Keratinocyte (primary cell): Measurements from ENCODE around the gene NOL11. TPM values are rescaled to one million over a fixed set of nuclear protein-coding genes. Genes with fewer than 3 reads are reported as not detected.
"Not testable (repeated sequence)": the region's sequence is repeated elsewhere in the genome, so short reads cannot be mapped to it uniquely, and the experiment has no call there.

Experiments
- DNase-seq: peaks from one replicate; pipeline ENCODE4 v3.0.0-alpha.2; 2011; ENCODE audit warnings: low read depth, missing footprints, low spot score
- FAIRE-seq: peaks from 2 replicates; lab custom pipeline; 2011; peaks lifted over from hg19 to GRCh38; lab: Jason Lieb, UNC
- H2AFZ ChIP-seq: 2 replicates; pipeline ENCODE4 v1.6.0; 2012; ENCODE audit warnings: low read length, control low read depth, inconsistent platforms; ENCODE audit not compliant: control insufficient read depth
- H3K27ac ChIP-seq: 2 replicates; pipeline ENCODE4 v1.5.1; 2011; ENCODE audit warnings: low read length; ENCODE audit not compliant: control insufficient read depth, insufficient read depth
- H3K27me3 ChIP-seq: 3 replicates; pipeline ENCODE4 v1.6.0; 2011; ENCODE audit warnings: low read length; ENCODE audit not compliant: control insufficient read depth, insufficient read depth; ENCODE audit errors: extremely low read depth
- H3K36me3 ChIP-seq, 2 experiments: 2 replicates in 1 of 2; 3 replicates in 1 of 2; pipeline ENCODE4 v1.5.1; 2011; ENCODE audit warnings: low read length in 2 of 2, mild to moderate bottlenecking in 1 of 2; ENCODE audit not compliant: control insufficient read depth in 2 of 2, insufficient read depth in 2 of 2; ENCODE audit errors: extremely low read depth in 1 of 2
- H3K4me1 ChIP-seq: 3 replicates; pipeline ENCODE4 v1.5.1; 2011; ENCODE audit warnings: low read length; ENCODE audit not compliant: control insufficient read depth, insufficient read depth; ENCODE audit errors: extremely low read depth
- H3K4me2 ChIP-seq: 3 replicates; pipeline ENCODE4 v1.6.0; 2011; ENCODE audit warnings: low read depth, low read length; ENCODE audit not compliant: control insufficient read depth, insufficient read depth; ENCODE audit errors: extremely low read depth
- H3K4me3 ChIP-seq, 3 experiments: fragments of 200-600 bp in 1 of 3; sonication (generic) in 1 of 3; 2 replicates in 2 of 3; 3 replicates in 1 of 3; pipeline ENCODE4 v1.5.1; 2011 to 2016; ENCODE audit warnings: low read length in 3 of 3, mild to moderate bottlenecking in 3 of 3, control low read depth in 2 of 3, inconsistent platforms in 1 of 3, low read depth in 1 of 3, mixed read lengths in 1 of 3, mixed run types in 1 of 3, moderate library complexity in 1 of 3; ENCODE audit not compliant: control insufficient read depth in 2 of 3, insufficient read depth in 2 of 3; ENCODE audit errors: extremely low read depth in 1 of 3
- H3K79me2 ChIP-seq: 2 replicates; pipeline ENCODE4 v1.6.0; 2012; ENCODE audit warnings: low read length; ENCODE audit not compliant: control insufficient read depth, insufficient read depth
- H3K9ac ChIP-seq: 3 replicates; pipeline ENCODE4 v1.6.0; 2011; ENCODE audit warnings: low read length; ENCODE audit not compliant: control insufficient read depth, insufficient read depth; ENCODE audit errors: extremely low read depth
- H3K9me1 ChIP-seq: 3 replicates; pipeline ENCODE4 v1.6.0; 2011; ENCODE audit warnings: low read length; ENCODE audit not compliant: control insufficient read depth, insufficient read depth; ENCODE audit errors: extremely low read depth
- H3K9me3 ChIP-seq: 2 replicates; pipeline ENCODE4 v1.5.1; 2012; ENCODE audit warnings: low read depth, low read length; ENCODE audit not compliant: control insufficient read depth
- H4K20me1 ChIP-seq: 3 replicates; pipeline ENCODE4 v1.6.0; 2011; ENCODE audit warnings: low read length; ENCODE audit not compliant: control insufficient read depth, insufficient read depth; ENCODE audit errors: extremely low read depth
- EZH2 ChIP-seq: IDR thresholded peaks from one replicate; pipeline ENCODE4 v1.6.1; 2012; ENCODE audit warnings: inconsistent platforms, mild to moderate bottlenecking, low read length, moderate library complexity
- dilution Hi-C: fragments of 300-500 bp; cut with MboI; formaldehyde crosslinking; loops from one replicate; pipeline ENCODE4 v1.7.0; 2020; ENCODE audit warnings: low sequenced_read_pairs; ENCODE audit not compliant: extremely low pct_ligation_motif_present
- polyA plus RNA-seq, 5 experiments: library from polyadenylated mRNA; depleted of rRNA in 3 of 5; stranded (reverse) in 3 of 5; stranded (forward) in 1 of 5; unstranded in 1 of 5; fragments of >200 nt; gene quantifications; 1 replicate in 1 of 5; 2 replicates in 3 of 5; 3 replicates in 1 of 5; pipeline versions ENCODE4 v1.2.1 to v1.2.3, GENCODE V29; 2011 to 2012; ENCODE audit warnings: missing spikeins in 2 of 5, low read depth in 1 of 5, low replicate concordance in 1 of 5
- TF ChIP-seq, protein P1 (sequence below), 3 experiments: IDR thresholded peaks in 1 of 3; conservative IDR thresholded peaks in 1 of 3; optimal IDR thresholded peaks in 1 of 3; 2 replicates in 2 of 3; 3 replicates in 1 of 3; pipeline versions ENCODE3 to v1.5.1; 2011; ENCODE audit warnings: low read length in 3 of 3, mild to moderate bottlenecking in 3 of 3, moderate library complexity in 2 of 3, control low read depth in 1 of 3, inconsistent platforms in 1 of 3; ENCODE audit not compliant: insufficient read depth in 2 of 3; ENCODE audit errors: extremely low read depth in 1 of 3

Gene NOL11
- polyA plus RNA-seq, 1 donor (not counting 4 experiments of a cell fraction or from before 2014, with no cell fraction given) = 63.0 TPM

DNA sequence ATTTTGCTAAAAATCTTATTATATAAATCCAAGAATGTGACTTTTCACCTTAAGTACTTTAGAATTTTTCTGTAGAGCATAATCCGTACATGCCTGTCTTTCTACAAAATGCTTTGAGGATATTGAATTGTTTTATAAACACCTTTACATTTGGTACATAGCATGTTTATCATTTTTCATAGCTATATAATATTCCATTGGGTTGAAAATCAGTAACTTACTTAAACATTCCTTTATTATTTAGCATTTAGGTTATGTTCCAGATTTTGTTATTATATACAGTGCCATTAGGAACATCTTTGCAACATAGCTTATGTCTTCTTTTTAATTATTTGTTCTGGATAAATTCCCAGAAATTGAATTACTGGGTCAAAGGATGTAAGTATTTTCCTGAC is 17.0 kb upstream of the NOL11 start:
- no peak overlapping the region for H3K9ac ChIP-seq
- dilution Hi-C loops = no loop called here
- no peaks in the 10 kb centered on the region for H3K79me2 ChIP-seq
- no peak overlapping the region for H3K4me3 ChIP-seq
- H3K36me3 ChIP-seq = no peaks in the 10 kb centered on the region
- H3K4me2 ChIP-seq = no peak overlapping the region
- H3K27me3 ChIP-seq = no peaks in the 10 kb centered on the region
- H4K20me1 ChIP-seq = no peaks in the 10 kb centered on the region
- H2AFZ ChIP-seq = no peak overlapping the region
- no peak for FAIRE-seq
- TF ChIP-seq, protein P1, sequence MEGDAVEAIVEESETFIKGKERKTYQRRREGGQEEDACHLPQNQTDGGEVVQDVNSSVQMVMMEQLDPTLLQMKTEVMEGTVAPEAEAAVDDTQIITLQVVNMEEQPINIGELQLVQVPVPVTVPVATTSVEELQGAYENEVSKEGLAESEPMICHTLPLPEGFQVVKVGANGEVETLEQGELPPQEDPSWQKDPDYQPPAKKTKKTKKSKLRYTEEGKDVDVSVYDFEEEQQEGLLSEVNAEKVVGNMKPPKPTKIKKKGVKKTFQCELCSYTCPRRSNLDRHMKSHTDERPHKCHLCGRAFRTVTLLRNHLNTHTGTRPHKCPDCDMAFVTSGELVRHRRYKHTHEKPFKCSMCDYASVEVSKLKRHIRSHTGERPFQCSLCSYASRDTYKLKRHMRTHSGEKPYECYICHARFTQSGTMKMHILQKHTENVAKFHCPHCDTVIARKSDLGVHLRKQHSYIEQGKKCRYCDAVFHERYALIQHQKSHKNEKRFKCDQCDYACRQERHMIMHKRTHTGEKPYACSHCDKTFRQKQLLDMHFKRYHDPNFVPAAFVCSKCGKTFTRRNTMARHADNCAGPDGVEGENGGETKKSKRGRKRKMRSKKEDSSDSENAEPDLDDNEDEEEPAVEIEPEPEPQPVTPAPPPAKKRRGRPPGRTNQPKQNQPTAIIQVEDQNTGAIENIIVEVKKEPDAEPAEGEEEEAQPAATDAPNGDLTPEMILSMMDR (optimal IDR thresholded peaks at IDR 0.05 in 1 of 3, IDR thresholded peaks at IDR 0.05 in 1 of 3, conservative IDR thresholded peaks at IDR 0.05 in 1 of 3; ENCODE audit: extremely low read depth in 1 of 3, insufficient read depth in 2 of 3, low read length in 3 of 3) = no peak
- no peak for TF ChIP-seq EZH2
- H3K27ac ChIP-seq = no peak overlapping the region
- DNase-seq = no peak
- H3K9me1 ChIP-seq = no peaks in the 10 kb centered on the region
- H3K4me1 ChIP-seq = no peaks in the 10 kb centered on the region
- H3K9me3 ChIP-seq = no peaks in the 10 kb centered on the region

DNA sequence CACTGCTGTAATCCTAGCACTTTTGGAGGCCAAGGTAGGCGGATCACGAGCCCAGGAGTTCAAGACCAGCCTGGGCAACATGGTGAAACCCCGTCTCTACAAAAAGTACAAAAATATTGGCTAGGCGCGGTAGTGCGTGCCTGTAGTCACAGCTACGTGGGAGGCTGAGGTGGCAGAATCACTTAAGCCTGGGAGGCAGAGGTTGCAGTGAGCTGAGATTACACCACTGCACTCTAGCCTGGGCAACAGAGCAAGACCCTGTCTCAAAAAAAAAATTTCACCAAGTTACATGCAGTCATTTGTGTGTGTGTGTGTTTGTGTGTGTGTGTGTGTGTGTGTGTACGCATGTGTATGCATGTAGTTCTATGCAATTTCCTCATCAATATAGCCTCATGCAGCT is 14.9 kb upstream of the NOL11 start:
- H3K27me3 ChIP-seq, H3K9me3 ChIP-seq, H3K36me3 ChIP-seq, dilution Hi-C loops, H3K27ac ChIP-seq, H3K9ac ChIP-seq, FAIRE-seq, H2AFZ ChIP-seq, H3K4me2 ChIP-seq, H3K4me1 ChIP-seq, H3K4me3 ChIP-seq, DNase-seq, H4K20me1 ChIP-seq, H3K9me1 ChIP-seq, H3K79me2 ChIP-seq: not testable (repeated sequence)

DNA sequence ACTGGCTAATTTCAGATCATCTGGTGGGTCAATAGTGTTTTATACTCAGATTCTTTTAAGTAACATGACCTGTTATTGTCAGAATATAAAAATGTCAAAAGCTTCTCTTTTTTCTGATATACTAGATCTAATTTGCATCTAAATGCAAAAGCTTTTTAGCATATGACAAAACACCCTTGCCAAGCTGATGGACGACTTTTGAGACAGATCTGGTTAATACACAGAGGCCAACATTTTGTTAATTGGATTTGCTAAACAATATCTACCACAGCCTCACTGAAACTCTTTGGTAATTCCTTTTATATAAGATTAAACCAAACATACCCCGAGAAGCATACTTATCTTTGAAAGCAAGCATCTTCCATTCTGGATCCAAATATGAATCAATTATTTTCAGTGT is 10.3 kb upstream of the NOL11 start:
- Histone ChIP-seq H3K27ac (no peak overlapping the region), H3K9me1 (no peaks in the 10 kb centered on the region), H2AFZ (no peak overlapping the region), H3K27me3 (no peaks in the 10 kb centered on the region), H4K20me1 (no peaks in the 10 kb centered on the region), H3K79me2 (no peaks in the 10 kb centered on the region), H3K9ac (no peak overlapping the region), H3K4me1 (no peaks in the 10 kb centered on the region), H3K36me3 (no peaks in the 10 kb centered on the region), H3K4me2 (no peak overlapping the region), H3K4me3 (no peak overlapping the region), H3K9me3 (no peaks in the 10 kb centered on the region)
- DNase-seq = no peak
- dilution Hi-C loops = no loop called here
- FAIRE-seq = no peak
- TF ChIP-seq, protein P1 (optimal IDR thresholded peaks at IDR 0.05 in 1 of 3, IDR thresholded peaks at IDR 0.05 in 1 of 3, conservative IDR thresholded peaks at IDR 0.05 in 1 of 3; ENCODE audit: extremely low read depth in 1 of 3, insufficient read depth in 2 of 3, low read length in 3 of 3) = no peak
- no peak for TF ChIP-seq EZH2
